PFSK-1 (cell line): Measurements from ENCODE around the gene CLDN20.

ENCODE experiments used
- FOXP2 ChIP-seq: optimal IDR thresholded peaks from 2 replicates; pipeline ENCODE3; 2011; ENCODE audit warnings: borderline replicate concordance, control low read depth, inconsistent platforms; ENCODE audit not compliant: insufficient read depth; ENCODE audit errors: extremely low read length, extremely low read depth
- POLR2AphosphoS5 ChIP-seq: IDR thresholded peaks from 2 replicates; pipeline ENCODE4 v1.6.1; 2012; ENCODE audit warnings: low read depth, mild to moderate bottlenecking, control low read depth, low read length, moderate library complexity
- REST ChIP-seq, 2 experiments: IDR thresholded peaks; 2 replicates each; pipeline versions ENCODE4 v1.6.1 to v1.8.0; 2011 to 2012; ENCODE audit warnings: low read depth in 2 of 2, low read length in 2 of 2, control low read depth in 1 of 2, inconsistent platforms in 1 of 2, mild to moderate bottlenecking in 1 of 2, moderate library complexity in 1 of 2; ENCODE audit not compliant: insufficient read depth in 1 of 2
- SIN3A ChIP-seq: IDR thresholded peaks from 2 replicates; pipeline ENCODE4 v1.6.1; 2012; ENCODE audit warnings: mild to moderate bottlenecking, low read length, moderate library complexity, borderline replicate concordance; ENCODE audit not compliant: insufficient read depth
- TAF1 ChIP-seq: IDR thresholded peaks from 2 replicates; pipeline ENCODE4 v1.6.1; 2012; ENCODE audit warnings: low read length, control low read depth, borderline replicate concordance; ENCODE audit not compliant: insufficient read depth

CLDN20 gene

GRCh38 chr6:155273431-155273830 lies 9.6 kb downstream of the CLDN20 start:
- no peak for TF ChIP-seq TAF1
- no peak for TF ChIP-seq REST (IDR thresholded peaks at IDR 0.05; ENCODE audit: insufficient read depth in 1 of 2, low read depth in 2 of 2, low read length in 2 of 2)
- no peak for TF ChIP-seq POLR2AphosphoS5

- TF ChIP-seq FOXP2 (no peak), SIN3A (no peak), TAF1 (no peak), REST (IDR thresholded peaks at IDR 0.05; ENCODE audit: insufficient read depth in 1 of 2, low read depth in 2 of 2, low read length in 2 of 2) (no peak), POLR2AphosphoS5 (no peak)
These were observed 10.3 kb downstream of the CLDN20 start for GRCh38 chr6:155274106-155274505.

GRCh38 chr6:155274533-155274932 lies 10.7 kb downstream of the CLDN20 start:
- TF ChIP-seq POLR2AphosphoS5 (no peak), FOXP2 (no peak), SIN3A (no peak), TAF1 (no peak)

- TF ChIP-seq REST (IDR thresholded peaks at IDR 0.05; ENCODE audit: insufficient read depth in 1 of 2, low read depth in 2 of 2, low read length in 2 of 2) = no peak
- no peak for TF ChIP-seq TAF1
- no peak for TF ChIP-seq POLR2AphosphoS5
- no peak for TF ChIP-seq SIN3A
- TF ChIP-seq FOXP2 = no peak
These were observed 12.1 kb downstream of the CLDN20 start for GRCh38 chr6:155275808-155276480.

- TF ChIP-seq FOXP2 (no peak), REST (IDR thresholded peaks at IDR 0.05; ENCODE audit: insufficient read depth in 1 of 2, low read depth in 2 of 2, low read length in 2 of 2) (no peak), SIN3A (no peak), TAF1 (no peak), POLR2AphosphoS5 (no peak)
These were observed 12.8 kb downstream of the CLDN20 start for GRCh38 chr6:155276638-155277037.
